Measurements from ENCODE around the gene B3GNT7.
"Not testable (repeated sequence)": the region's sequence is repeated elsewhere in the genome, so short reads cannot be mapped to it uniquely, and the experiment has no call there.

Gene B3GNT7, protein sequence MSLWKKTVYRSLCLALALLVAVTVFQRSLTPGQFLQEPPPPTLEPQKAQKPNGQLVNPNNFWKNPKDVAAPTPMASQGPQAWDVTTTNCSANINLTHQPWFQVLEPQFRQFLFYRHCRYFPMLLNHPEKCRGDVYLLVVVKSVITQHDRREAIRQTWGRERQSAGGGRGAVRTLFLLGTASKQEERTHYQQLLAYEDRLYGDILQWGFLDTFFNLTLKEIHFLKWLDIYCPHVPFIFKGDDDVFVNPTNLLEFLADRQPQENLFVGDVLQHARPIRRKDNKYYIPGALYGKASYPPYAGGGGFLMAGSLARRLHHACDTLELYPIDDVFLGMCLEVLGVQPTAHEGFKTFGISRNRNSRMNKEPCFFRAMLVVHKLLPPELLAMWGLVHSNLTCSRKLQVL

DNA sequence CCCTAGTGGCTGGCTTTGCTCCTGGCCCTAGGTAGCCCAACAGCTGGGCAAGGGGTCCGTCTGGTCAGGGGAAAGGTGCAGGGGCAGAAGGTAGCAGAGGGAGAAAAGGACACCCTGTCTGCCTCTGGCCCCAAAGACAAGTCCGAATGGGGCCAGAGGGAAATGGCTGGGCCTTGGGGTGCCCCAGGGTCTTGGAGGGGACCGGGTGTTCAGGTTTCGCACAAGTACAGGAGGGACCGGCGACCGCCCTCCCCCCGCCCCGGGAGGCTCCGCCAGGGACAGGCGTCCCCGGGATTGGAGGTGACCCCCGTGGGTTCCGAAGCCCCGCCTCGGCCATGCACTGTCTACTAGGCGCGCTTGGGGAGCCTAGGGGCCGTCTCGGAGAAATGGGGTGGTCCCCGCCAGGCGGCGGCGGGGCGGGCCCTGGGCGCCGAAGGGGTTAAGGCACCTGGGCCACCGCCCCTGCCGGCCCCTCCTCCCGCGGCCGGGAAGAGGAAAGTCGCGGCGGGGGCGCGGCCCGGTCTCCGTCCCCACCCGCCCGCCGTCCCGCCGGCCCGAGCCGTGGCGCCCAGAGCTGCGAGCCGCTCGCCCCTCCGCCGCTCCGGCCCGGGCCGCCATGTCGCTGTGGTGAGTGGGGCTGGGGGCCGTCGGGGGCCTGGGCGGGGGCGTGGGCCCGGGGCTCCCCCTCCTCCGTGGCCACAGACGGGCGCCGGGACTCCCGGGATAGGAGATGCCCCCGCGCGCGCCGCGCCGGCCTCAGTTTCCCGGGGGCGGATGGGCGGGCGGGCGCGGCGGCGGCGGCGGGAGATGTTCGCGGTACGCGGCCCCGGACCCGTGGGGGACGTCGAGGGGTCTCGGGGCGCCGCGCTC lies at the start of gene B3GNT7:
Gene B3GNT7, plus strand, starts transcription at position 523 of the 870 bp plus-strand sequence. Its CDS starts 94 bp downstream, at position 617.
- DNase-seq: no peak

DNA sequence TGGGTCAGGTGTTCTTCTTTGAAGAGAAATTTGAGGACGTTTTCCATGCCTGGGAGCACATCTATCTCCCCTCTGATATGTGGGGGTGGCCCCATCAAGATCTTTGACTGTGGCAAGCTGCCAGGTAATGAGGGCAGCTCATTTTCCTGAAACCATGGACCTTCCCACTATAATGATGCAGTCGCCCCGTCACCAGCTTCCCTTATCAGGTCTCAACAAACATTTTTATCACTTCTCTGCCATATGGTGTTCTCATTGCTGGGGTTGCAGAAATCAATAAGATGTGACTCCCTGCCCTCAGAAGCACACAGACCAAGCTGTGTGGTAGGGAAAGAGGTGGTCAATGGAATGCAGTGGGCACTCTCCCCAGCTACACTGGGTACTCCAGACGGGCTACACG lies 48.4 kb upstream of the B3GNT7 start:
- no peak for DNase-seq

DNA sequence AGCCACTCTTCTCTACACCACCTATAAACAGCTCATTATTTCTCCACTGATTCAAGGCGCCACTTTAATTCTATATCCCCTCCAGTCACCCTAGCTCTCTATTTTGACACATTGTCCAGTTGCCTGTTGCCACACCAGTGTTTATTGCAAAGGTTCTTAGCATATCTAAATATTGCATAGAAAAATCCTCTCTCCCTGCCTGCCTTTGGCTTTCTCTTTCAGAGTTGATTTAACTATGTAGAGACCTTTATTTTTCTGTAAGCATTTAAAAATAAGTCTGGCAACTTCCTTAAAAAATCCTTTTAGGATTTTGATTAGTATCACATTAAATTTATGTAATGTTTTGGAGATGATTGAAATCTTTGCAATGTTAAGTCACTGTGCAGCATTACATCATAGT lies 47.9 kb upstream of the B3GNT7 start:
- no peak for DNase-seq

DNA sequence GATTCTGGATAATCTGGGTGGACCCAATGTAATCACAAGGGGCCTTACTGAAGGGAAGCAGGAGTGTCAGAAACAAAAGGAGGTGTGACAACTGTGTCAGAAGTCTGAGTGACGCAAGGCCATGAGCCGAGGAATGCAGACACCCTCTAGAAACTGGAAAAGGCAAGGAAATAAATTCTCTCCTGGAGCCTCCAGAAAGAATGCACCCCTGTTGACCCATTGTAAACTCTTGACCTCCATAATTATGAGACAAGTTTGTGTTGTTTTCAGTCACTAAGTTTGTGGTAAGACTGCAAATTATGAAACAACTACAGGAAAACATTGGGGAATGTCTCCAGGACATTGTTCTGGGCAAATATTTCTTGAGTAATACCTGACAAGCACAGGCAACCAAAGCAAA lies 47.3 kb upstream of the B3GNT7 start:
- DNase-seq: no peak

DNA sequence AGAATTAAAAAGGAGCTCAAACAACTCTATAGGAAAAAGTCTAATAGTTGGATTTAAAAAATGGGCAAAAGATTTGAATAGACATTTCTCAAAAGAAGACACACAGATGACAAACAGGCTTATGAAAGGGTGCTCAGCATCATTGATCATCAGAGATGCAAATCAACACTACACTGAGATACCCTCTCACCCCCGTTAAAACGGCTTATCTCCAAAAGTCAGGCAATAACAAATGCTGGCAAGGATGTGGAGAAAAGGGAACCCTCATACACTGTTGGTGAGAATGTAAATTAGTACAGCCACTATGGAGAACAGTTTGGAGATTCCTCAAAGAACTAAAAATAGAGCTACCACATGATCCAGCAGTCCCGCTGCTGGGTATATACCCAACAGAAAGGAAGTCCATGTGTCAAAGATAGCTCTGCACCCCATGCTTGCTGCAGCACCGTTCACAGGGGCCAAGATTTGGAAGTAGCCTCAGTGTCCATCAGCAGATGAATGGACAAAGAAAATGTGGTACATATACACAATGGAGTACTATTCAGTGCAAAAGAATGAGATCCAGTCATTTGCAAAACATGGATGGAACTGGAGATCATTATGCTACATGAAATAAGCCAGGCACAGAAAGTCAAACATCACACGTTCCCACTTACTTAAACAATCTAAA lies 46.7 kb upstream of the B3GNT7 start:
- DNase-seq: no peak

DNA sequence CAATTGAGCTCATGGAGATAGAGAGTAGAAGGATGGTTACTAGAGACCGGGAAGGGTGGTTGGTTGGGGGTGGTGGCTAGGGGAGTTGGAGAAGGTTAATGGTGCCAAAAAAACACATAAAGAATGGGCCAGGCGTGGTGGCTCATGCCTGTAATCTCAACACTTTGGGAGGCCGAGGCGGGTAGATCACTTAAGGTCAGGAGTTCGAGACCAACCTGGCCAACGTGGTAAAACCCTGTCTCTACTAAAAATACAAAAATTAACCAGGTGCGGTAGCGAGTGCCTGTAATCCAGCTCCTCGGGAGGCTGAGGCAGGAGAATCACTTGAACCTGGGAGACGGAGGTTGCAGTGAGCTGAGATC lies 46.2 kb upstream of the B3GNT7 start:
- DNase-seq: not testable (repeated sequence)

DNA sequence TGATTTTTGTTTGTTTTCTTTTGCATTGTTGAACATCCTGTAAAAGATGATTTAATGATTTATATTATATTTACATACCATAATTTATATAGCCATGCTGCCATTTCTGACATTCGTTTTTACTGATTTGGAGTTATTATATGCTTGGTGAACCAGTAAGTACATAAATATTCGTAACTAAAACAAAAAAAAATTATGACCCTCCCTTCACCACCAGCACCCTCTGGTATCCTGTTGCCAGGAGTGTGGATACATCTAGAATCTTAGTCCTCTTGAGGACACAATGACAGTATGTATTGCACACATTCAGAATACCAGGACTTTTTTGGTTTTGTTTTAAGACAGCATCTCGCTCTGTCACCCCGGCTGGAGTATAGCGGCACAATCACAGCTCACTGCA lies 43.9 kb upstream of the B3GNT7 start:
- DNase-seq: no peak

DNA sequence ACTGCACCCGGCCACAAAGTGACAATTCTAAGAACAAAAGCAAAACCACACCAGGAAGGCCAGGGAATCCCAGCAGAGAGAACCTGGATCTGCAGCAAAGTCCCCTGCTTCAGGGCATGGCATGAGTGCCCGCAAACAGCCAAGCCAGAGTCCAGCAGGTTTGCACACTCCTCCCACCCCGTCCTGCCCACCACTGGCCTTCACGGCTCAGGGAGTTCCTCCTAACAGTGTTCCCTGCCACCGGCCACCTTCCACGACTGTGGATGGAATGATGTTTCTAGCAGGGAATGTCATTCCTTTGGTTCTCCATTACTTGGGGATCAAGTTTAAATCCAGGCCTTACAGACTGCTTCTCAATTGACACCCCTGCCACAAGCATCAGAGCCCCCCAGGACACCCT lies 42.0 kb upstream of the B3GNT7 start:
- no peak for DNase-seq

DNA sequence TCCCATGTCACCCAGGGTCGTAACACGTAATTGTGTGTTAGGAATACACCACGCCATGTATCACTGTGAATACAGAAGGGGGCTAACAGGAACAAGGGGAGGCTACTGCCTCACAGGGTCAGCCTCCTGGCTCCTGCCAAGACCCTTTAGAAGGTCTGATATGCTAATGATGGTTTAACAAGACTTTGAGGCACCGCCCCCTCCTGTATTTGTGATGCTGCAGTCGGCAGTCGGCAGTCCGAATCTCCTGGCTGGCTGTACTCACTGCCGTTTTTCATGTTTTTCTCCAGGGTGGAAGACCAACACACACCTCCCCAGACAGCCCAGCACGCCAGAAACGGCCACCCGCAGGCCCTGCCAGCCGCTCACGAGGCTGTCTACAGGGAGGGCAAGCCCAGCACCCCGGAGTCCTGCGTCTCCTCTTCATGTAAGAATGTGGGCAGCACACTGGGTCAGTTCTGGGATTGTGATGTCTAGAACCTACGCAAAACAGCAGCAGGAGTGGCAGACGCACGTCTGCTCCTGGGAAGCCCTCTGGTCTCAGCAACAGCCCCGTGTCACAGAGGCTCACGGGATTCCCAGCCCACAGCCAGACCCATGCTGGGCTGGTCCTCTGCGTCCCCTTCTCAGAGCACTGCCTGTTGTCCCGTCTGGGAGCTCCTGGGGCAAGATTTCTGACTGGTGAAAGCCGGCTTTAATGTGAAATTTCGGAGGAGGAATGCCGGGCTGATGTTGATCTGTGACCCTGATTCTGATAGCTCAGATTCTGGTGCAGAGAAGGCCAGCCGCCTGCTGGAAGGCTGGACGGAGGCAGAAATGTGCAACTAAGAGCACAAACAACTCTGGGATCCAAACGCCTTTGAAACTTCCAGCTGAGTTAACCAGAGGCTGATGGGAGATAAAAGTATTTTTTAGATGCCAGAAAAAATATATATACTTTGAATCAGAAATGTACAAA lies 39.7 kb upstream of the B3GNT7 start:
- DNase-seq: no peak

DNA sequence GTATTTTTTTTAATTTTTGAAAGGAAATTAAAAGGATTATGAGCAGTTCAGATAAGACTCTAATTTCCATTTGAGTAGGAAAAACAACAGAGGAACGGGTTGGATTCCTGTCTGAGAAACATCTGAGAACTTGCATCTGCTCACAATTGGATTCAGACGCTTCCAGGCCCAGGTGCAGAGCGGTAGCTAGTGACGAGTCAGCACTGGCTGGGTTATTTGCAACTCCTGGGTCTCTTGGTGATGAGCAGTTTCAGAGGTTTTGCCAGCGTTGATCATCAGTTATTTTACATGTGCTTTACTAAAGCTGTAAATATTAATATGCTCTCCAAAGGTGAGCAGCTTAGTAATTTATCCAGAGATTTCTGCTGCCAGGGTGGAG lies 39.1 kb upstream of the B3GNT7 start:
- no peak for DNase-seq

DNA sequence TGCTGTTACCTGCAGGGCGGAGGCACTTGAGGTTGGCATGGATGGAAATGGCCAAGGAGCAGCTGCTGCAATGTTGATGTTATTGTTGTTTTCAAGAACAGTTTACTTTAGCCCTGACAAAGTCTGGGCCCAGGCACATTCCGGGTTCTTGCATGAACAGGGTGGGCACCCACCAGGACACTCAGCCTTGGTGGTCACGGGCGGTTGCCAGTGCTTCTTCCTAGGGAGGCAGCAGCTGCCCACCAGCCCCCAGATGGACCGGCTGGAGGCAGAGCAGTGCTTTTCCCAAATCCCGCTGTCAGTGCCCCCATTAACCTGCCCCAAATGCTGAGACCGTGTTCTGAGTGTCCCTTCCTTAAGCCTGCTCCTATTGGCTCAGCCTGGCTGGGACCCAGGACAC lies 38.5 kb upstream of the B3GNT7 start:
- no peak for DNase-seq

DNA sequence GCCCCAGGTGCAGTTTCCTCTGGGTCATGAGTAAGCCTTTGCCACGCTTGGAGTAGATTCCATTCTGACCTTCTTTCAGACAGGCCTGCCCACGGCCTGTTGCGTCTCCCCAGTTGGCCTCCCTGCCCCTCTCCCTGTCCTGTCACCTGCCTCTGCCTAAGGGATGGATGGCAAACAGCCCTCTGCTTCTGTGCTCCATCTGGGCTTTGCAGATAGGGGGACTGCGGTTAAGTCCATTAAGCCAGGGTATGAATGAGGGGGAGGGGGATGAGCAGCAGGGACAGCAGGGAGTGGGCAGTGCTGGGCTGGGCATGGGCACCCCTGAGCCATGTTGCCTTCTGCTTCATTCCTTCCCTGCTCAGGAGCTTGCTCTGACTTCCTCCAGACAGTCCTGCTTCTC lies 37.6 kb upstream of the B3GNT7 start:
- DNase-seq: no peak

DNA sequence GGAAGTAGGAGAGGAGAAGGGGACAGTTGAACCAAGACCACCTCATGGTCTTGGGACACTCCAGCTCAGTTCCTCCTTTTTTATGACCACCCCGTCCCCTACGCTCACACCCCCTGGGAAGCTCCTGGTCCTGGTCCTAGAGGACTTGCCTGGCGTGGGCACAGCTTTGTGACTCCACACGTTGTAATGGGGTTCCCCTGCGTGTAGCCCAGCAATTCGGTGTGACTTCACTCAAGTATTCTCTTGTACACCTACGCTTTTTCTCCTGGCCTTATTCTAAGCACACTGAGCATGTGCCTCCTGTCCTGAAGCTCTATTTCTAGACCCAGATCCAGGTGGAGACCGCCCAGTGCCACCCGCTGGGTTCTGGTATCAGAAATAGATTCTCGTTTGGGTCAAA lies 36.1 kb upstream of the B3GNT7 start:
- DNase-seq: no peak

DNA sequence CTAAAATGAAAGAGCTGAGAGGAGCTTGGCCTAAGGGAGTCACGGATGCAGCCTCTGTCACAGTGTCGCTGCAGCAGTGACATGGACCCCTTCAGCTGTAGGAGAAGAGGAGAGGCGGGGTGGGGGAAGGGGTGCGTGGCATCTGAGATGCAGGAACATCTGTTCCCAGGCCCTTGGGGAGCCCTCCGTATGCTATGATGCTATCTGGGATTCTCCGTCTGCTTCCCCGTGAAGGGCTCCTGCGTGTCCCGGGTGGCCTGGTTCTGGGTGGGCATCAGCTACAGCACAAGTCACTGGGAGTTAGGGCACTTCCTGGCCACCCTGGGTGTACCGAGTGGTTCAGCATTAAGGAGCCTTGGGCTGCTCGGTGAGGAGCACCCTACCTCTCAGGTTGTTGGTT lies 35.6 kb upstream of the B3GNT7 start:
- no peak for DNase-seq

DNA sequence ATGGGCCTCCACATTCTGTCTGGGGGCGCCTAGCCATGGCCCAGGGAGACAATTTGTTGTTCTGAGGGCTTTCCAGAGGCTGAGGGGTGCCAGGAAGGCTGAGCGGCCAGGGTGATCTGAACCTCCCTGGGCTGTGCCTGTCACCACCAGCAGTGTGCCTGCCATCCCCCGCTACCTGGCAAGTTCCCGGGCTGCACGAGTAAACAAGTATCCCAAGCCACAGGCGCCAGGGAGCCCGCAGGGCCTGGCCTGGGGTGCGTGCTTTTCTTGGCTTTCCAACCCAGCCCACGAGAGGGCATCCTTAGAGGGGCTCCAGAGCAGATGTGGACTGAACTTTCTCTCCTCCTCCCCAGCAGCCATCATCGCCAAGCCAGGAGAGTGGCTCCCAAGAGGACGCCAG lies 35.1 kb upstream of the B3GNT7 start:
- no peak for DNase-seq

DNA sequence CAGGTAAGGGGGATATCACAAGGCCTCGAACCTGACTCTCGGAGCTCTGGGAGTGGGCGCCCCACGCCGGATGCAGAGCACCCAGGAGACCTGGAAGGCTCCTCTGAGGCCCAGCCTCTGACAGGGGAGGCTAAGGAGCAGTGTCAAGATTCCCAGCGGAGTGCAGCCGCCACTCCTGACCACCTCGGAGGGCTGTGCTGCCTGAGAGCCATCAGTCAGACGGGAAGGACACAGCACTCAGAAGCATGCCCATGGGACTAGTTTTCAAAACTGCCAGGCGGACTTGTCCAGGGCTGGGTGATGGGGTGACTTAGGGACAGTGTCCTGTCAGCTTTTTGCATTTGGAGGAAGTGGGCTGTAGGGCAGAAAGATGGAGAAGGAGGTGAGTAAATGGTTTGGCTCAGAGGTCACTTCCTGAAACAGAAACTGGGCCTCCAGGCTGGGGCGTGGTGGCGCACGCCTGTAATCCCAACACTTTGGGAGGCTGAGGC lies 34.6 kb upstream of the B3GNT7 start:
- DNase-seq: no peak

DNA sequence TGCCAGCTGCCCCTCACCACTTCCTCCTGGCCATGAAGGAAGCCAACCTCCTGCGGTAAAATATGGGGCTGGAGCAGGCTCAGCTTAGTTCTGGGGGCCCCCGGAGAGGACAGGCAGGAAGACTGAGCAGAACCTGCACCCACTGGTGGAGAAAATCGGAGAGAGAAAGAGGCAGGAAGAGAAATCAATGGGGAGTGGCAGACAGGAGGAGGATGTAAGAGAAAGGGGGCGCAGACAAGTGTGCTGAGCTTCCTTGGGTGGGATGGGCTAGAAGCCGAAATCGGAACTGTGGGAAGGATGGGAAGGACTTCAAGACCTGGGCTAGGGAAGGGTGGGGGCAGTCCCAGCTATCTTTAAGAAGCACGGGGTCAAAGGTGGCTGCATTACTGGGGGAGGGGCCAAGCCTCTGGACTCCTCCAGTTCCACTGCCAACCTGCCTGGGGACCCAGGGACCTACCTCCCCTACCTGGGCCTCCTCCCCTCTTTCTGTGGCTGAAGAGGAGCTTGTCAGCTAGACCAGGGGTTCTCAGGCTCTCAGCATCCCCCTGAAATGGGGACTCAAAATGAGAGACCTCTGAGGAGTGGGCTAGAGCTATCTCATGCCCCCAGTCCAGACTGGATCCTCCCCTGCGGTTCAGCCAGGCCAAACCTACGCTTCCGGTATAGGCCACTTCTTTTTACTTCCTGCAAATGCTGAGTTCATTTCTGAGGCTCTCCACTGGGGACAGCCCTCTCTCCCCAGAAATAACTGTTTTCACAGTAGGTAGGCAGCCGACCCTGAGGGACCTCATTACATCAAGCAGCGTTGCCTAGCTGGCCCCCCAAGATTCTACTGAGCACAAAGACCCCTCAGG lies 33.6 kb upstream of the B3GNT7 start:
- DNase-seq: no peak

DNA sequence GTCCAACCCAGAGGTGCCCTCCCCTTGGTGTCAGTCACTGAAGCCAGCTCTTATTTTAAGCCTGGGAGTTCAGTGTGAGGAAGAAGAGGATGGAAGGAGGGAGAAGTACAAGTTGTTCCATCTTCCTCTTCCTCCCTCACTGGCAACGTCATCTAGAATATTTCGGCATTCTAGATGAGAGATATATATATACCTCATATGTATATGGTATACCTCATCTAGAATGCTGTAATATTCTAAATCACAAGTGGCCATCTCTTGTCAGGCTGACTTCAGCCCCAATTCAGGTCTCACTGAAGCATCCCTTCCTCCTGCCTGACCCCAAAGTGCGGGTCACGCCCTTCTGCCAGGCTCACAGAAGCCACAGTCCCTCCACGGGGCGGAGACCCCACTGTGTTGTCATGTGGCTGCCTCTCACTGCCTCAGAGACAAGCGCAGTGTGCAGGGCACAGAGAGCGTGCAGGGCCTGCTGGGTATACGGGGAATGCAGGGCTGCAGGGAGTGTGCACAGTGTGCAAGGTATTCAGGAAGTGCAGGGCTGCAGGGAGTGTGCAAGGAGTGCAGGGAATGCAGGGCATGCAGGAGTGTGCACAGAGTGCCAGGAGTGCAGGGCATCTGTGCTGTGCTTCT lies 32.8 kb upstream of the B3GNT7 start:
- DNase-seq: no peak

DNA sequence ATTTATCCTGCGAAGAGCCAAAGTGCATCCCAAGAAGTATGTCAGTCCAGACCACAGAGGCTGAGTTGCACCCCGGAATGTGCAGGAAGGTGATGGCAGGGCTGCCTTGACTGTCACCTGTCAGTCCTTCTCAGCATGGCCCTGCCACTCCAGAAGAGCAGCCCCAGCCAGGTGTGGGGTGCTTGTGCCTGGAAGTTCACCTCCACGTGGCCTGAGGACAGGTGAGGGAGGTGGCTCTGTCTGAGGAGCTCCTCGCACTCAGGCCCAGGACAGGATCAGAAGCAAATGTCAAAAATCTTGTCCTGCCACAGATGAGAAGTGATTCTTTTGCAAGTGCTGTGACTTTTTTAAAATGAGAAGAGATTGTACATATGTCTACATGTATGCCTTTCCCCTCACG lies 31.4 kb upstream of the B3GNT7 start:
- no peak for DNase-seq

DNA sequence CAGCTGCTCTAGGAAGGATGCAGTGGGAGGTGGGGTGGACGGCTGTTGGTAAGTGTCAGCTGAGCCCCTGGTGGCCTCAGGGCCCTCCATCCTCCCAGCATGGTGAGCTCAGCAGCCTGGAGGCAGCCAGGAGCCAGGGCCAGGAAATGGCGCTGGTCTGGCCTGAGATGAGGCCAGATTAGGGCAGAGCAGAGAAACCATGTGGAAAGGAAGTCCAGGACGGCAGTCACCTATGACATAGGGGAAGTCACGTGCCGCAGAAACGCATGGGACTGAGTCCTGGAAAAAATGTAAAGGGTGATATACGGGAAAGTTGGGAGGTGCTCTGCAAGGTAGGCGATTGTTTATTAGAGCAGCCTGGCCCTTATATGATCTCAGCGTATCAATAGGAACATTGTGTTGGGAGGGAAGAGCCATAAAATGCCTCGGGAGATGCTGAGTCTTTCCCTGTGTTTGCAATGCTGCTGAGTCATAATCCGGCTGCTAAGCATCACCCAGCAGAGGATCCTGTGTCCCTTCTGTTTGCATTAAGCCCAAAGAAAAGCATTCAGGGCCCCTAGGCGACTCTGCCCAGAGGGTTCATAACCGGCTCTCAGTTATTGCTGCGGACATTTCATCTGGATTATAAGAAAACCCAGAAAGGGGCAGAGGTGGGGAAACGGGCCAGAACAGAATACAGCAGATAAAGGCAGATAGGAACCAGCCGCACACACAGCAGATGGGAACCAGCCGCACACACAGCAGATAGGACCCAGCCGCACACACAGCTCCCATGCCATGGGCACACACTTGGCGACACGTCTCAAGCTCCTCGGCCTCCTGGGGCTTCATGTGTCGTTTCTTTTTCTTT lies 30.3 kb upstream of the B3GNT7 start:
- no peak for DNase-seq
